Measurements from ENCODE around the gene PIK3R5.

DNA sequence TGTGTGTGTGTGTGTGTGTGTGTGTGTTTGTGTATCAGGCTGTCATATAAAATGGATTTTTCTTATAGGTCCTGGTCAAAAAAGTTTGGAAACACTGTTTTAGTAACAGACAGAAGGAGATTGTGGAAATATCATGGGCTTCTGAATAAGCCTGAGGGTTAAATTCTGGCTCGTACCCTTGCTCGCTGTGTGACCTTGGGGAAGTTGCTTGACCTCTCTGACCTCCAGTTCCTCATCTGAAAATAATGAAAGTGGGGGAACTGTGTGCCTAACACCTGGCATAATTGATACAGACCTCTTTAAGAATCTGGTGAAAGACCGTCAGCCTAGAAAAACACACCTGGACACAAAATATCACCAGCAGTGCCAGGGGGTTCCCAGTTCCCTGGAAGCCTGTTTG lies 72.4 kb downstream of the PIK3R5 start:
- no peak for TF ChIP-seq ZFP36 (IDR thresholded peaks at IDR 0.05; ENCODE audit: borderline replicate concordance, partially characterized antibody)
- TF ChIP-seq, protein P1, sequence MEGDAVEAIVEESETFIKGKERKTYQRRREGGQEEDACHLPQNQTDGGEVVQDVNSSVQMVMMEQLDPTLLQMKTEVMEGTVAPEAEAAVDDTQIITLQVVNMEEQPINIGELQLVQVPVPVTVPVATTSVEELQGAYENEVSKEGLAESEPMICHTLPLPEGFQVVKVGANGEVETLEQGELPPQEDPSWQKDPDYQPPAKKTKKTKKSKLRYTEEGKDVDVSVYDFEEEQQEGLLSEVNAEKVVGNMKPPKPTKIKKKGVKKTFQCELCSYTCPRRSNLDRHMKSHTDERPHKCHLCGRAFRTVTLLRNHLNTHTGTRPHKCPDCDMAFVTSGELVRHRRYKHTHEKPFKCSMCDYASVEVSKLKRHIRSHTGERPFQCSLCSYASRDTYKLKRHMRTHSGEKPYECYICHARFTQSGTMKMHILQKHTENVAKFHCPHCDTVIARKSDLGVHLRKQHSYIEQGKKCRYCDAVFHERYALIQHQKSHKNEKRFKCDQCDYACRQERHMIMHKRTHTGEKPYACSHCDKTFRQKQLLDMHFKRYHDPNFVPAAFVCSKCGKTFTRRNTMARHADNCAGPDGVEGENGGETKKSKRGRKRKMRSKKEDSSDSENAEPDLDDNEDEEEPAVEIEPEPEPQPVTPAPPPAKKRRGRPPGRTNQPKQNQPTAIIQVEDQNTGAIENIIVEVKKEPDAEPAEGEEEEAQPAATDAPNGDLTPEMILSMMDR (IDR thresholded peaks at IDR 0.05): no peak
- TF ChIP-seq RCOR1 (IDR thresholded peaks at IDR 0.05; ENCODE audit: low read depth, low read length): no peak
- TF ChIP-seq, protein P2, sequence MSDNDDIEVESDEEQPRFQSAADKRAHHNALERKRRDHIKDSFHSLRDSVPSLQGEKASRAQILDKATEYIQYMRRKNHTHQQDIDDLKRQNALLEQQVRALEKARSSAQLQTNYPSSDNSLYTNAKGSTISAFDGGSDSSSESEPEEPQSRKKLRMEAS (IDR thresholded peaks at IDR 0.05): no peak
- no peak for TF ChIP-seq POLR2A (IDR thresholded peaks at IDR 0.05; ENCODE audit: low read length)
- TF ChIP-seq KDM1A (IDR thresholded peaks at IDR 0.05; ENCODE audit: low read depth): no peak
- TF ChIP-seq EP300 (IDR thresholded peaks at IDR 0.05): no peak

Data from A549 (cell line).